Spinal cord (tissue), 10 donors: Measurements from ENCODE around the gene LYRM1. TPM values are rescaled to one million over a fixed set of nuclear protein-coding genes. Genes with fewer than 3 reads are reported as not detected.
A peak's percentile ranks its signal among the peaks of the same experiment; 100 is the strongest.

ENCODE experiments used
- DNase-seq, 6 donors: peaks; one replicate each; pipeline versions ENCODE4 v3.0.0 to v3.0.0-alpha.2; 2013 to 2015; ENCODE audit warnings: low spot score in 6 of 6, low read depth in 4 of 6
- H3K27ac ChIP-seq: one replicate; pipeline ENCODE4 v1.5.1; 2013; ENCODE audit warnings: low read depth, low read length, control low read depth
- H3K27me3 ChIP-seq: one replicate; pipeline ENCODE4 v1.6.1; 2013; ENCODE audit warnings: low read length; ENCODE audit not compliant: control insufficient read depth, insufficient read depth
- H3K36me3 ChIP-seq: one replicate; pipeline ENCODE4 v1.6.1; 2013; ENCODE audit warnings: low read length; ENCODE audit not compliant: control insufficient read depth, insufficient read depth
- H3K4me1 ChIP-seq: one replicate; pipeline ENCODE4 v1.6.1; 2013; ENCODE audit warnings: low read length; ENCODE audit not compliant: control insufficient read depth, insufficient read depth
- H3K4me3 ChIP-seq: one replicate; pipeline ENCODE4 v1.5.1; 2013; ENCODE audit warnings: low read depth, low read length, control low read depth
- H3K9me3 ChIP-seq: one replicate; pipeline ENCODE4 v1.6.1; 2013; ENCODE audit warnings: low read length; ENCODE audit not compliant: control insufficient read depth, insufficient read depth
- WGBS: methylation state at CpG from one replicate; pipeline ENCODE4 v1.1.5; 2013; ENCODE audit warnings: missing lambda C conversion rate; ENCODE audit not compliant: insufficient coverage; 5-methylcytosine and 5-hydroxymethylcytosine counted together
- polyA plus RNA-seq, 2 donors: library from polyadenylated mRNA; unstranded; fragments of 120-200 nt; gene quantifications; one replicate each; pipeline ENCODE4 v1.2.1, GENCODE V29; 2013; ENCODE audit not compliant: insufficient read length in 2 of 2
- total RNA-seq, 2 donors: library from RNA; depleted of rRNA in 1 of 2; stranded (reverse); fragments of 120-200 nt in 1 of 2; fragments of >200 nt in 1 of 2; gene quantifications; one replicate each; pipeline versions ENCODE4 v1.2.3 to v1.2.4, GENCODE V29; 2013 to 2014
- donor health status: healthy.

The LYRM1 gene
- total and polyA plus RNA-seq, 4 donors, result 36.6 to 43.9 (median 38.6) TPM

GRCh38 chr16:20881503-20881878 is 19.1 kb upstream of the LYRM1 start:
- Histone ChIP-seq H3K9me3 (no peaks in the 10 kb centered on the region), H3K4me3 (no peak overlapping the region), H3K4me1 (no peaks in the 10 kb centered on the region), H3K27ac (no peak overlapping the region), H3K36me3 (no peaks in the 10 kb centered on the region), H3K27me3 (no peaks in the 10 kb centered on the region)
- no CpG with 5 or more reads among the region's 6 CpGs for WGBS
- no peak for DNase-seq

- Histone ChIP-seq H3K27ac (no peak overlapping the region), H3K4me3 (no peak overlapping the region), H3K36me3 (no peaks in the 10 kb centered on the region), H3K9me3 (no peaks in the 10 kb centered on the region), H3K4me1 (no peaks in the 10 kb centered on the region), H3K27me3 (no peaks in the 10 kb centered on the region)
- WGBS, result no CpG with 5 or more reads among the region's 5 CpGs
- no peak for DNase-seq
Measured at GRCh38 chr16:20883554-20884239, 16.9 kb upstream of the LYRM1 start.

- Histone ChIP-seq H3K27ac (no peak overlapping the region), H3K27me3 (no peaks in the 10 kb centered on the region), H3K4me3 (no peak overlapping the region), H3K9me3 (no peaks in the 10 kb centered on the region), H3K36me3 (no peaks in the 10 kb centered on the region), H3K4me1 (no peaks in the 10 kb centered on the region)
- whole genome bisulfite sequencing, result 60% methylated on average over 1 of the region's 1 CpG
- DNase-seq, result no peak
Measured at GRCh38 chr16:20884240-20884556, 16.4 kb upstream of the LYRM1 start.

GRCh38 chr16:20886320-20886719 is 14.3 kb upstream of the LYRM1 start:
- DNase-seq, result no peak
- H3K4me3 ChIP-seq, result no peak overlapping the region
- no peaks in the 10 kb centered on the region for H3K4me1 ChIP-seq
- no CpG with 5 or more reads among the region's 1 CpG for WGBS
- H3K36me3 ChIP-seq, result no peaks in the 10 kb centered on the region
- no peaks in the 10 kb centered on the region for H3K27me3 ChIP-seq
- no peak overlapping the region for H3K27ac ChIP-seq
- H3K9me3 ChIP-seq, result no peaks in the 10 kb centered on the region

GRCh38 chr16:20887207-20887606 is 13.4 kb upstream of the LYRM1 start:
- Histone ChIP-seq H3K27ac (no peak overlapping the region), H3K4me3 (no peak overlapping the region), H3K36me3 (no peaks in the 10 kb centered on the region), H3K27me3 (no peaks in the 10 kb centered on the region), H3K4me1 (no peaks in the 10 kb centered on the region), H3K9me3 (no peaks in the 10 kb centered on the region)
- DNase-seq, result no peak
- WGBS, result no CpG with 5 or more reads among the region's 1 CpG

- WGBS, result 100% methylated on average over 1 of the region's 4 CpGs
- H3K4me3 ChIP-seq, result no peak overlapping the region
- no peak for DNase-seq
- H3K27ac ChIP-seq, result no peak overlapping the region
- no peaks in the 10 kb centered on the region for H3K9me3 ChIP-seq
- H3K36me3 ChIP-seq, result peaks cover 4% of the 10 kb centered on the region
- H3K27me3 ChIP-seq, result no peaks in the 10 kb centered on the region
- no peaks in the 10 kb centered on the region for H3K4me1 ChIP-seq
Measured at GRCh38 chr16:20889625-20890275, 10.8 kb upstream of the LYRM1 start.

GRCh38 chr16:20894388-20894787 is 6.2 kb upstream of the LYRM1 start:
- Histone ChIP-seq H3K4me1 (no peaks in the 10 kb centered on the region), H3K27ac (no peak overlapping the region), H3K27me3 (no peaks in the 10 kb centered on the region), H3K9me3 (no peaks in the 10 kb centered on the region), H3K4me3 (no peak overlapping the region), H3K36me3 (peaks cover 4% of the 10 kb centered on the region)
- WGBS, result 90% methylated on average over 2 of the region's 2 CpGs
- no peak for DNase-seq

DNA sequence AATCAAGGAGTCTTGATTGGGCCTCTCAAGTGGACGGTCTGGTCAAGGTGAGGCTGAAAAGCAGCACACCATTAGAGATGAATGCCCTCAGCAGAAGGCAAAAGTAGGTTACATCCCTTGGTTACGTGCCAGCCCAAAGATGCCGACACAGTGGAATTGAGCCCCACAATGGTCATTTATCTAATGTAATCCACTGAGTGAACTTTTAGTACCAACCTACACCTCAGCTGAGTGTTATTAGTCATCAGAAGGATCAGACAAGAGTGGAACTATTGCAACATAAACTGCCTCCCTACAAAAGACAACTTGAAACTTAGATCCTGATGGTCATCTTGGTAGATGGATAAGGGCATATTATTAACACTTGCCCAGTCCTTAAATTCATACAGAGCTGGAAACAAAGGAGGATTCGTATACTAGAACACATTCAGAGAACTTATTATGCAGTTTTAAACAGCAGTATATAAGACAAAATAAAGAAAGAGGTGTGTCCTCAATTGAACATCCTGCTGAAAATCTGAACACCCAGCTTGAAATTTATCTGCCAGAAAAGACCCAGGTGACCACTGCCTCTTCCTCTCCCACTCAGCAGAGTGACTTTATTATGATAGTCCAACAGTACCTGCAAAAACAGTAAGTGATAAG is 3.2 kb upstream of the LYRM1 start:
- peaks cover 4% of the 10 kb centered on the region for H3K36me3 ChIP-seq
- no peaks in the 10 kb centered on the region for H3K9me3 ChIP-seq
- peaks cover 12% of the 10 kb centered on the region for H3K4me1 ChIP-seq
- no peaks in the 10 kb centered on the region for H3K27me3 ChIP-seq
- WGBS, result 89% methylated on average over 2 of the region's 4 CpGs
- DNase-seq, result no peak
- no peak overlapping the region for H3K4me3 ChIP-seq
- no peak overlapping the region for H3K27ac ChIP-seq

- no peak overlapping the region for H3K4me3 ChIP-seq
Measured at GRCh38 chr16:20897922-20898321, 2.6 kb upstream of the LYRM1 start.

DNA sequence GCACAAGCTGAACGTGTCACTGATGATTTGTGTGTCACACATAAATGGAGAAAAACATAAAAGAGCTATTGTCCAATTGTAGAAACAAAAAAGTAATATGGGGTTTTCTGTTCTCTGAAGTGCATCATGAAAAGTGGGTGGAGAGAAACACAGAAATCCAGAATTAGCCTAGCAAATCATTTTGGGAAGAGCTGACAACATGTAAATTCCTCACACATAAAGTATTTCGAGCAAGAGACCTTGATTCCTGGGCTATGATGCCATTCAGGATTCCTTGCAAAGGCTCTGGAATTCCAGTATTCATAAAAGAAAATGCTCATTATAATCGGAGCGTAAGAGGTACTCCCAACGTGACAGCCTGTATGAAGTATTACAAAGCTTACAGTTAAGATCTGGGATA is 1.5 kb upstream of the LYRM1 start:
- WGBS, result 0% methylated on average over 1 of the region's 5 CpGs
- Histone ChIP-seq H3K4me3 (peak overlapping the region; percentile 81), H3K9me3 (no peaks in the 10 kb centered on the region), H3K27me3 (no peaks in the 10 kb centered on the region), H3K27ac (peak overlapping the region; percentile 96), H3K4me1 (peaks cover 12% of the 10 kb centered on the region), H3K36me3 (peaks cover under 1% of the 10 kb centered on the region)
- DNase-seq, result peak in 2 of 6 donors; percentile 13 to 33

More at GRCh38 chr16:20897922-20898321, 2.6 kb upstream of the LYRM1 start:
- Histone ChIP-seq H3K4me1 (peaks cover 12% of the 10 kb centered on the region), H3K27ac (no peak overlapping the region), H3K36me3 (peaks cover 4% of the 10 kb centered on the region), H3K27me3 (no peaks in the 10 kb centered on the region), H3K9me3 (no peaks in the 10 kb centered on the region)
- 84% methylated on average over 2 of the region's 3 CpGs for WGBS
- DNase-seq, result no peak
